Mucosa of rectum (tissue), 2 donors: ENCODE measurements around the gene ROR2.

Experiments
- H3K27ac ChIP-seq, 2 donors: one replicate each; pipeline ENCODE4 v1.7.0; 2013; ENCODE audit warnings: inconsistent platforms in 2 of 2, low read depth in 2 of 2, low read length in 2 of 2
- H3K27me3 ChIP-seq, 2 donors: one replicate each; pipeline ENCODE4 v1.7.0; 2013; ENCODE audit warnings: low read length in 2 of 2; ENCODE audit not compliant: control insufficient read depth in 2 of 2, insufficient read depth in 2 of 2
- H3K36me3 ChIP-seq, 2 donors: one replicate each; pipeline ENCODE4 v1.7.0; 2013; ENCODE audit warnings: low read length in 2 of 2; ENCODE audit not compliant: control insufficient read depth in 2 of 2, insufficient read depth in 2 of 2
- H3K4me1 ChIP-seq, 2 donors: one replicate each; pipeline ENCODE4 v1.7.0; 2013; ENCODE audit warnings: low read length in 2 of 2, mild to moderate bottlenecking in 1 of 2; ENCODE audit not compliant: control insufficient read depth in 2 of 2, insufficient read depth in 2 of 2
- H3K4me3 ChIP-seq, 2 donors: one replicate each; pipeline ENCODE4 v1.7.0; 2013; ENCODE audit warnings: low read length in 2 of 2
- H3K9ac ChIP-seq, 2 donors: one replicate each; pipeline ENCODE4 v1.7.0; 2013; ENCODE audit warnings: low read length in 2 of 2, low read depth in 1 of 2, mild to moderate bottlenecking in 1 of 2
- H3K9me3 ChIP-seq, 2 donors: one replicate each; pipeline ENCODE4 v1.7.0; 2013; ENCODE audit warnings: low read length in 2 of 2; ENCODE audit not compliant: control insufficient read depth in 2 of 2
- donor health status: healthy.
- donor health status: Normal muscosa, but diverticular disease.

ROR2 gene

GRCh38 chr9:91604451-91605179 lies 345.4 kb downstream of the ROR2 start:
- H3K27me3 ChIP-seq: no peaks in the 10 kb centered on the region
- H3K27ac ChIP-seq: no peak overlapping the region
- H3K9me3 ChIP-seq: no peaks in the 10 kb centered on the region
- H3K4me1 ChIP-seq: peaks cover 0 to 5% of the 10 kb centered on the region in 2 donors
- H3K4me3 ChIP-seq: no peak overlapping the region
- no peak overlapping the region for H3K9ac ChIP-seq
- H3K36me3 ChIP-seq: no peaks in the 10 kb centered on the region

- Histone ChIP-seq H3K4me3 (no peak overlapping the region), H3K4me1 (peaks cover 0 to 5% of the 10 kb centered on the region in 2 donors), H3K9me3 (no peaks in the 10 kb centered on the region), H3K36me3 (no peaks in the 10 kb centered on the region), H3K27me3 (no peaks in the 10 kb centered on the region), H3K9ac (no peak overlapping the region), H3K27ac (no peak overlapping the region)
These were observed 346.1 kb downstream of the ROR2 start for GRCh38 chr9:91603932-91604331.

- H3K9ac ChIP-seq: no peak overlapping the region
- no peak overlapping the region for H3K4me3 ChIP-seq
- H3K27ac ChIP-seq: no peak overlapping the region
- H3K36me3 ChIP-seq: no peaks in the 10 kb centered on the region
- H3K27me3 ChIP-seq: no peaks in the 10 kb centered on the region
- no peaks in the 10 kb centered on the region for H3K4me1 ChIP-seq
- H3K9me3 ChIP-seq: no peaks in the 10 kb centered on the region
These were observed 350.5 kb downstream of the ROR2 start for GRCh38 chr9:91599564-91599963.

GRCh38 chr9:91591627-91592026 lies 358.4 kb downstream of the ROR2 start:
- H3K9me3 ChIP-seq: no peaks in the 10 kb centered on the region
- H3K4me3 ChIP-seq: no peak overlapping the region
- H3K27me3 ChIP-seq: no peaks in the 10 kb centered on the region
- no peaks in the 10 kb centered on the region for H3K36me3 ChIP-seq
- no peak overlapping the region for H3K27ac ChIP-seq
- no peaks in the 10 kb centered on the region for H3K4me1 ChIP-seq
- no peak overlapping the region for H3K9ac ChIP-seq

GRCh38 chr9:91589101-91589553 lies 360.9 kb downstream of the ROR2 start:
- no peak overlapping the region for H3K27ac ChIP-seq
- no peaks in the 10 kb centered on the region for H3K9me3 ChIP-seq
- H3K4me1 ChIP-seq: no peaks in the 10 kb centered on the region
- H3K4me3 ChIP-seq: no peak overlapping the region
- H3K9ac ChIP-seq: no peak overlapping the region
- no peaks in the 10 kb centered on the region for H3K27me3 ChIP-seq
- no peaks in the 10 kb centered on the region for H3K36me3 ChIP-seq

- Histone ChIP-seq H3K4me3 (no peak overlapping the region), H3K9ac (no peak overlapping the region), H3K27me3 (no peaks in the 10 kb centered on the region), H3K27ac (no peak overlapping the region), H3K9me3 (no peaks in the 10 kb centered on the region), H3K36me3 (no peaks in the 10 kb centered on the region), H3K4me1 (no peaks in the 10 kb centered on the region)
These were observed 363.7 kb downstream of the ROR2 start for GRCh38 chr9:91586282-91586681.

- no peaks in the 10 kb centered on the region for H3K36me3 ChIP-seq
- no peak overlapping the region for H3K4me3 ChIP-seq
- no peaks in the 10 kb centered on the region for H3K9me3 ChIP-seq
- H3K27me3 ChIP-seq: no peaks in the 10 kb centered on the region
- no peaks in the 10 kb centered on the region for H3K4me1 ChIP-seq
- no peak overlapping the region for H3K27ac ChIP-seq
- H3K9ac ChIP-seq: no peak overlapping the region
These were observed 366.1 kb downstream of the ROR2 start for GRCh38 chr9:91583966-91584365.

GRCh38 chr9:91583161-91583875 lies 366.7 kb downstream of the ROR2 start:
- Histone ChIP-seq H3K27me3 (no peaks in the 10 kb centered on the region), H3K27ac (no peak overlapping the region), H3K36me3 (no peaks in the 10 kb centered on the region), H3K4me1 (no peaks in the 10 kb centered on the region), H3K9me3 (no peaks in the 10 kb centered on the region), H3K9ac (no peak overlapping the region), H3K4me3 (no peak overlapping the region)

GRCh38 chr9:91582181-91582580 lies 367.8 kb downstream of the ROR2 start:
- no peak overlapping the region for H3K4me3 ChIP-seq

GRCh38 chr9:91580136-91580535 lies 369.9 kb downstream of the ROR2 start:
- no peak overlapping the region for H3K4me3 ChIP-seq
- no peaks in the 10 kb centered on the region for H3K9me3 ChIP-seq
- no peaks in the 10 kb centered on the region for H3K36me3 ChIP-seq
- H3K27me3 ChIP-seq: no peaks in the 10 kb centered on the region
- no peak overlapping the region for H3K27ac ChIP-seq
- no peak overlapping the region for H3K9ac ChIP-seq
- H3K4me1 ChIP-seq: no peaks in the 10 kb centered on the region

More at GRCh38 chr9:91582181-91582580, 367.8 kb downstream of the ROR2 start:
- Histone ChIP-seq H3K36me3 (no peaks in the 10 kb centered on the region), H3K9me3 (no peaks in the 10 kb centered on the region), H3K9ac (no peak overlapping the region), H3K4me1 (no peaks in the 10 kb centered on the region), H3K27me3 (no peaks in the 10 kb centered on the region), H3K27ac (no peak overlapping the region)
